ENCODE data around the gene GRIA3. TPM values are rescaled to one million over a fixed set of nuclear protein-coding genes. Genes with fewer than 3 reads are reported as not detected.

GRIA3 gene
- total RNA-seq, 1 experiment from 2014 or later = not detected

DNA sequence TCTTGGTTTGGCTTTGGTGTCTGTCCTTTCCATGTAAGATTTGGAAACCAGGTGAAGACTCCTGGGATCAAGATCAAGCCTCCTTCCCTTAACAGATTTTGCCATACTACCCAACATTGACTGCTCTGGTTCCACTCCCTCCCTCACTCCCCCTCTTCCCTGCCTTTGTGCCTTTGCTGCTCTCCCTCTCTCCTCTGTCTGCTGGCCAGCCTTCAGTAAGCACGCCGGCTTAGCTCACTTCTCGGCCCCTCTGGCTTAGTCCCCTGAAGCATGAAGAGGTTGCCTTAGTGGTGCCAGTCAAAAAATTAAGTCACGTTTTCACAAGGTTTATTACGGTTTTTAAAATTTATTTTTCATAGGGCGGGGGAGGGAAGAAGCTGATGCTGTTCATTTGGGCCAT, 6.0 kb downstream of the GRIA3 start:
- intact Hi-C loops (cut with micrococcal nuclease; ENCODE audit: unreplicated experiment) = no loop called here
- no peak overlapping the region for H3K4me3 ChIP-seq (ENCODE audit: low read depth, low read length, poor library complexity, severe bottlenecking)
- ChIA-PET CTCF (no interaction called here), POLR2A (ENCODE audit: low non-redundant PET) (no interaction called here)
- BruUV-seq (replicated peaks) = no TSS peak
- no peaks in the 10 kb centered on the region for H3K9me3 ChIP-seq (ENCODE audit: low read depth, low read length, poor library complexity, severe bottlenecking)
- H3K4me1 ChIP-seq (ENCODE audit: insufficient read depth, low read length, poor library complexity, severe bottlenecking) = no peaks in the 10 kb centered on the region
- no peak for DNase-seq (ENCODE audit: low spot score)
- H3K27ac ChIP-seq (ENCODE audit: low read depth, low read length, poor library complexity, severe bottlenecking) = no peak overlapping the region
- TF ChIP-seq, protein P1, sequence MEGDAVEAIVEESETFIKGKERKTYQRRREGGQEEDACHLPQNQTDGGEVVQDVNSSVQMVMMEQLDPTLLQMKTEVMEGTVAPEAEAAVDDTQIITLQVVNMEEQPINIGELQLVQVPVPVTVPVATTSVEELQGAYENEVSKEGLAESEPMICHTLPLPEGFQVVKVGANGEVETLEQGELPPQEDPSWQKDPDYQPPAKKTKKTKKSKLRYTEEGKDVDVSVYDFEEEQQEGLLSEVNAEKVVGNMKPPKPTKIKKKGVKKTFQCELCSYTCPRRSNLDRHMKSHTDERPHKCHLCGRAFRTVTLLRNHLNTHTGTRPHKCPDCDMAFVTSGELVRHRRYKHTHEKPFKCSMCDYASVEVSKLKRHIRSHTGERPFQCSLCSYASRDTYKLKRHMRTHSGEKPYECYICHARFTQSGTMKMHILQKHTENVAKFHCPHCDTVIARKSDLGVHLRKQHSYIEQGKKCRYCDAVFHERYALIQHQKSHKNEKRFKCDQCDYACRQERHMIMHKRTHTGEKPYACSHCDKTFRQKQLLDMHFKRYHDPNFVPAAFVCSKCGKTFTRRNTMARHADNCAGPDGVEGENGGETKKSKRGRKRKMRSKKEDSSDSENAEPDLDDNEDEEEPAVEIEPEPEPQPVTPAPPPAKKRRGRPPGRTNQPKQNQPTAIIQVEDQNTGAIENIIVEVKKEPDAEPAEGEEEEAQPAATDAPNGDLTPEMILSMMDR (conservative IDR thresholded peaks at IDR 0.05; ENCODE audit: low read depth, low read length) = no peak
- H3K36me3 ChIP-seq (ENCODE audit: insufficient read depth, low read length, poor library complexity, severe bottlenecking) = no peaks in the 10 kb centered on the region
- H3K27me3 ChIP-seq (replicated peaks; ENCODE audit: insufficient read depth, low read depth, low read length, poor library complexity) = peaks cover 25% of the 10 kb centered on the region

DNA sequence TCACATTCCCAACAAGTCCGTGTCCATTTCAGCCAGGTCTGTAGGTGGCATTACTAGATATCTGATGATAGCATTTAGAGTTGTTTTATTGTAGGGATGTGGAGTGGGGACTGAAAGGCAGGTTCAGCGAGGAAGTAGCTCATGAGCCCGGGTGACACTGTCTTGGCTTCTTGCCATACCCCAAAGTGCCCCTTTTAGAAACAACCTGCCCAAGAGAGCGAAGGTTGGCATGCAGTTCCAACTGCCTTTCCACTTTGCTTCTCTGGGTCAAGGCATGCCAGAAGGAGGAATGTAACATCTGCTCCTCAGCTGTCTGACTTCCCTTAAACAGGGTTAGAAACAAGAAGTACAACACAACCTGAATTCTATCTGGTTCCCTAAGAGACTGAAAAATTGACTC, 9.0 kb downstream of the GRIA3 start:
- no peaks in the 10 kb centered on the region for H3K9me3 ChIP-seq (ENCODE audit: low read depth, low read length, poor library complexity, severe bottlenecking)
- H3K4me3 ChIP-seq (ENCODE audit: low read depth, low read length, poor library complexity, severe bottlenecking) = no peak overlapping the region
- DNase-seq (ENCODE audit: low spot score) = no peak
- H3K27ac ChIP-seq (ENCODE audit: low read depth, low read length, poor library complexity, severe bottlenecking) = no peak overlapping the region
- ChIA-PET POLR2A (ENCODE audit: low non-redundant PET) (no interaction called here), CTCF (no interaction called here)
- peaks cover 3% of the 10 kb centered on the region for H3K27me3 ChIP-seq (replicated peaks; ENCODE audit: insufficient read depth, low read depth, low read length, poor library complexity)
- intact Hi-C loops (cut with micrococcal nuclease; ENCODE audit: unreplicated experiment) = no loop called here
- no peaks in the 10 kb centered on the region for H3K4me1 ChIP-seq (ENCODE audit: insufficient read depth, low read length, poor library complexity, severe bottlenecking)
- no peaks in the 10 kb centered on the region for H3K36me3 ChIP-seq (ENCODE audit: insufficient read depth, low read length, poor library complexity, severe bottlenecking)
- TF ChIP-seq, protein P1 (conservative IDR thresholded peaks at IDR 0.05; ENCODE audit: low read depth, low read length) = no peak
- no peak for TF ChIP-seq EZH2 (IDR thresholded peaks at IDR 0.05; ENCODE audit: borderline replicate concordance, low read depth, low read length, poor library complexity, severe bottlenecking)
- BruUV-seq (replicated peaks) = no TSS peak

DNA sequence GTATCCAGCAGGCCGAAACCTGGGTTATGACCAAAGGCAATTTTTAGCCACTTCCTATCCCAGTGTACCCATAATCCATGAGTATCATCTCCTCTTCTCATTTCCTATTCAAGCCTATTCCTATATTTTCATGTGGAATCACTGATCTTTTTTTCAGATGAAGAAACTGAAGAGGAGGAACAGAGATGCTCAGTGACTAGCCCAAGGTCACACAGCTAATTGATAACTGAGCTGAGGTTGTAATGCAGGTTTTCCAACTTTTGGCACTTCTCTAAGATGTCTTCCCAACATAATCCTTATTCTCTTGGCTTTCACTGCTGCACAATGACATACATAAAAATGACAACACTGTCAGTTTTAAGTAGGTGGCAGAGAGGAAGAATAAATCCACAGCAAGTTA, 15.3 kb downstream of the GRIA3 start:
- intact Hi-C loops (cut with micrococcal nuclease; ENCODE audit: unreplicated experiment) = no loop called here
- TF ChIP-seq, protein P1 (conservative IDR thresholded peaks at IDR 0.05; ENCODE audit: low read depth, low read length) = no peak
- TF ChIP-seq EZH2 (IDR thresholded peaks at IDR 0.05; ENCODE audit: borderline replicate concordance, low read depth, low read length, poor library complexity, severe bottlenecking) = no peak
- H3K36me3 ChIP-seq (ENCODE audit: insufficient read depth, low read length, poor library complexity, severe bottlenecking) = no peaks in the 10 kb centered on the region
- no TSS peak for BruUV-seq (replicated peaks)
- H3K4me3 ChIP-seq (ENCODE audit: low read depth, low read length, poor library complexity, severe bottlenecking) = no peak overlapping the region
- no peaks in the 10 kb centered on the region for H3K4me1 ChIP-seq (ENCODE audit: insufficient read depth, low read length, poor library complexity, severe bottlenecking)
- DNase-seq (ENCODE audit: low spot score) = no peak
- CTCF ChIA-PET = no interaction called here
- H3K27me3 ChIP-seq (replicated peaks; ENCODE audit: insufficient read depth, low read depth, low read length, poor library complexity) = no peaks in the 10 kb centered on the region
- H3K9me3 ChIP-seq (ENCODE audit: low read depth, low read length, poor library complexity, severe bottlenecking) = no peaks in the 10 kb centered on the region
- POLR2A ChIA-PET (ENCODE audit: low non-redundant PET) = no interaction called here
- no peak overlapping the region for H3K27ac ChIP-seq (ENCODE audit: low read depth, low read length, poor library complexity, severe bottlenecking)
